Astrocyte (in vitro differentiated cells and primary cell): ENCODE measurements around the gene CAPNS1. TPM values are rescaled to one million over a fixed set of nuclear protein-coding genes. Genes with fewer than 3 reads are reported as not detected.

ENCODE experiments used
- DNase-seq: peaks from one replicate; pipeline ENCODE4 v3.0.0-alpha.2; 2010; ENCODE audit warnings: low read depth
- FAIRE-seq: peaks from 2 replicates; lab custom pipeline; 2011; peaks lifted over from hg19 to GRCh38; lab: Jason Lieb, UNC
- H2AFZ ChIP-seq: 2 replicates; pipeline ENCODE4 v1.6.0; 2012; ENCODE audit warnings: low read depth, low read length, inconsistent platforms
- H3K27ac ChIP-seq: 2 replicates; pipeline ENCODE4 v1.5.1; 2011; ENCODE audit warnings: low read depth, low read length, inconsistent platforms
- H3K27me3 ChIP-seq: 2 replicates; pipeline ENCODE4 v1.6.0; 2011; ENCODE audit warnings: low read length, inconsistent platforms; ENCODE audit not compliant: insufficient read depth
- H3K36me3 ChIP-seq: 2 replicates; pipeline ENCODE4 v1.5.1; 2011; ENCODE audit warnings: low read length, inconsistent platforms; ENCODE audit not compliant: insufficient read depth
- H3K4me1 ChIP-seq: 2 replicates; pipeline ENCODE4 v1.5.1; 2011; ENCODE audit warnings: low read length, inconsistent platforms; ENCODE audit not compliant: insufficient read depth
- H3K4me2 ChIP-seq: 2 replicates; pipeline ENCODE4 v1.6.0; 2012; ENCODE audit warnings: low read length, inconsistent platforms
- H3K4me3 ChIP-seq: 2 replicates; pipeline ENCODE4 v1.5.1; 2011; ENCODE audit warnings: low read depth, mild to moderate bottlenecking, low read length, inconsistent platforms; ENCODE audit not compliant: insufficient read depth
- H3K79me2 ChIP-seq: 2 replicates; pipeline ENCODE4 v1.6.0; 2012; ENCODE audit warnings: mild to moderate bottlenecking, low read length, inconsistent platforms; ENCODE audit not compliant: insufficient read depth
- H3K9ac ChIP-seq: 2 replicates; pipeline ENCODE4 v1.6.0; 2012; ENCODE audit warnings: mild to moderate bottlenecking, low read length, inconsistent platforms
- H3K9me3 ChIP-seq: 2 replicates; pipeline ENCODE4 v1.5.1; 2012; ENCODE audit warnings: low read depth, mild to moderate bottlenecking, low read length, inconsistent platforms; ENCODE audit not compliant: insufficient read depth
- H4K20me1 ChIP-seq: 2 replicates; pipeline ENCODE4 v1.6.0; 2012; ENCODE audit warnings: low read length, inconsistent platforms; ENCODE audit not compliant: insufficient read depth
- H3K27ac Mint-ChIP-seq: one replicate; pipeline ENCODE4 v1.8.0; 2021; ENCODE audit warnings: mild to moderate bottlenecking, mixed read lengths; ENCODE audit not compliant: unreplicated experiment
- H3K27me3 Mint-ChIP-seq: one replicate; pipeline ENCODE4 v1.8.0; 2021; ENCODE audit warnings: low read depth, mixed read lengths; ENCODE audit not compliant: unreplicated experiment
- H3K36me3 Mint-ChIP-seq: one replicate; pipeline ENCODE4 v1.8.0; 2021; ENCODE audit warnings: low read depth, mixed read lengths; ENCODE audit not compliant: unreplicated experiment
- H3K4me1 Mint-ChIP-seq: one replicate; pipeline ENCODE4 v1.8.0; 2021; ENCODE audit warnings: low read depth, mixed read lengths; ENCODE audit not compliant: unreplicated experiment
- H3K4me3 Mint-ChIP-seq: one replicate; pipeline ENCODE4 v1.8.0; 2021; ENCODE audit warnings: mild to moderate bottlenecking, moderate library complexity, mixed read lengths; ENCODE audit not compliant: unreplicated experiment
- H3K9me3 Mint-ChIP-seq: one replicate; pipeline ENCODE4 v1.8.0; 2021; ENCODE audit warnings: mild to moderate bottlenecking, mixed read lengths; ENCODE audit not compliant: unreplicated experiment
- EZH2 ChIP-seq: IDR thresholded peaks from 2 replicates; pipeline ENCODE4 v1.6.1; 2012; ENCODE audit warnings: mild to moderate bottlenecking, low read length, inconsistent platforms; ENCODE audit not compliant: insufficient read depth
- total RNA-seq: library from RNA; stranded (reverse); gene quantifications from 2 replicates; pipeline ENCODE4 v1.2.1, GENCODE V29; 2021
- TF ChIP-seq, protein P1 (sequence below): IDR thresholded peaks from 2 replicates; pipeline ENCODE4 v1.5.1; 2011; ENCODE audit warnings: low read depth, mild to moderate bottlenecking, inconsistent platforms, low read length, moderate library complexity; ENCODE audit not compliant: insufficient read depth

Gene CAPNS1
- total RNA-seq, 1 donor from 2014 or later, result 665 TPM

DNA sequence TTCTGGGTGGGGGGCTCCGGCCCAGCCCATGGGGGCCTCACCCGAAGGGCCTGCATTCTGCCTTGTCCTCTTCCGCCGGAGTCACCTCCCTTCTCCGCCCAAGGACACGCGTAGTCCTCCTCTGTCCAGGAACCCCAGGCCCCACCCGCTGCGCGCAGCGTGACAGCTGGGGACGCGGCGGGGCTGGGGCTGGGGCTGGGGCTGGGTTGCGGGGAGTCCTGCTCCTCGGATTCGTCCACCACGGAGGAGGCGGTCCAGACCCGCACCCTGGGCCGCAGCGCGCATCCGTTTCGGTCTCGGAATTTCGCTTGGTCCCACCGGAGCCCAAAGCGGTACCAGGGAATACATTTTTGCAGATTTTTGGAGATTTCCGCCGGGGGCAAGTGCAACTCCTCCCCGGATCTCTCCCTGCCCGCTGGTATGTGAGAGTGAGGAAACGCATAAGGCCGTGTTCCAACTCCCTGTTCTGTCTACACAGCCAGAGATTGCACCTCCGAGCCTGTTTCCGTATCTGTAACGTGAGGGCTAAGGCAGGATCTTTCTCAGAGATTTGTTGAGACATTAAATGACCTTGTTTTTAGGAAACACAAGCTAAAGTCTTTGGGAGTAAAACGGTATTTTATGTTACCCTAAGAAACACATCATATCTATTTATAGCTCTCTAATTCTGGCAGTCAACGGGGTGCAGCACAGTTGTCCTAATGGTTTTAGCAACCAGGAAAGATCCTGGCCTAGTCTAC, 12.7 kb downstream of the CAPNS1 start, which contains the start of gene COX7A1:
Gene COX7A1, minus strand, starts transcription at position 96 of the 740 bp plus-strand sequence. Its CDS starts 40 bp downstream, at position 56.
- H3K4me2 ChIP-seq, result peak within 1 kb of the TSS; percentile 52
- FAIRE-seq, result no peak
- H3K4me1 Mint-ChIP-seq, result peaks cover 14% of the 10 kb centered on the region
- no peak within 1 kb of the TSS for H2AFZ ChIP-seq
- peak within 1 kb of the TSS; percentile 10 for H3K4me3 ChIP-seq
- peaks cover 38% of the 10 kb centered on the region for H4K20me1 ChIP-seq
- H3K4me3 Mint-ChIP-seq, result no peak within 1 kb of the TSS
- peak within 1 kb of the TSS; percentile 31 for H3K9ac ChIP-seq
- peaks cover 20% of the 10 kb centered on the region for H3K36me3 Mint-ChIP-seq
- peaks cover 13% of the 10 kb centered on the region for H3K36me3 ChIP-seq
- peaks cover 3% of the 10 kb centered on the region for H3K79me2 ChIP-seq
- H3K4me1 ChIP-seq, result no peaks in the 10 kb centered on the region
- no peaks in the 10 kb centered on the region for H3K9me3 Mint-ChIP-seq
- no peaks in the 10 kb centered on the region for H3K27me3 Mint-ChIP-seq
- DNase-seq, result no peak
- no peak for TF ChIP-seq EZH2
- TF ChIP-seq, protein P1, sequence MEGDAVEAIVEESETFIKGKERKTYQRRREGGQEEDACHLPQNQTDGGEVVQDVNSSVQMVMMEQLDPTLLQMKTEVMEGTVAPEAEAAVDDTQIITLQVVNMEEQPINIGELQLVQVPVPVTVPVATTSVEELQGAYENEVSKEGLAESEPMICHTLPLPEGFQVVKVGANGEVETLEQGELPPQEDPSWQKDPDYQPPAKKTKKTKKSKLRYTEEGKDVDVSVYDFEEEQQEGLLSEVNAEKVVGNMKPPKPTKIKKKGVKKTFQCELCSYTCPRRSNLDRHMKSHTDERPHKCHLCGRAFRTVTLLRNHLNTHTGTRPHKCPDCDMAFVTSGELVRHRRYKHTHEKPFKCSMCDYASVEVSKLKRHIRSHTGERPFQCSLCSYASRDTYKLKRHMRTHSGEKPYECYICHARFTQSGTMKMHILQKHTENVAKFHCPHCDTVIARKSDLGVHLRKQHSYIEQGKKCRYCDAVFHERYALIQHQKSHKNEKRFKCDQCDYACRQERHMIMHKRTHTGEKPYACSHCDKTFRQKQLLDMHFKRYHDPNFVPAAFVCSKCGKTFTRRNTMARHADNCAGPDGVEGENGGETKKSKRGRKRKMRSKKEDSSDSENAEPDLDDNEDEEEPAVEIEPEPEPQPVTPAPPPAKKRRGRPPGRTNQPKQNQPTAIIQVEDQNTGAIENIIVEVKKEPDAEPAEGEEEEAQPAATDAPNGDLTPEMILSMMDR, result no peak
- no peak within 1 kb of the TSS for H3K27ac Mint-ChIP-seq
- no peaks in the 10 kb centered on the region for H3K27me3 ChIP-seq
- H3K27ac ChIP-seq, result no peak within 1 kb of the TSS
- H3K9me3 ChIP-seq, result no peaks in the 10 kb centered on the region

DNA sequence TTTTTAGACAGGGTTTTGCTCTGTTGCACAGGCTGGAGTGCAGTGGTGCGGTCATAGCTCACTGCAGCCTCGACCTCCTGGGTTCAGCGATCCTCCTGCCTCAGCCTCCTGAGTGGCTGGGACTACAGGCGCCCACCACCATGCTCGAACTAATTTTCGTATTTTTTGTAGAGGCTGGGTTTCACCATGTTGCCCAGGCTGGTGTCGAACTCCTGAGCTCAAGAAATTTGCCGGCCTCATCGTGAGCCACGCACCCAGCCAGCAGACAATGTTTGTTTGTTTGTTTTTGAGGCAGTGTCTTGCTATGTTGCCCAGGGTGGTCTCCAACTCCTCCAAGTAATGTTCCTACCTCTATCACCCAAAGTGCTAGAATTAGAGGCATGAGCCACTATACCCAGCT, 13.3 kb downstream of the CAPNS1 start:
- Mint-ChIP-seq H3K4me1 (peaks cover 14% of the 10 kb centered on the region), H3K4me3 (no peak overlapping the region), H3K9me3 (no peaks in the 10 kb centered on the region), H3K27me3 (no peaks in the 10 kb centered on the region), H3K27ac (no peak overlapping the region), H3K36me3 (peaks cover 20% of the 10 kb centered on the region)
- H3K79me2 ChIP-seq, result peaks cover 3% of the 10 kb centered on the region
- no peak for TF ChIP-seq EZH2
- TF ChIP-seq, protein P1, result no peak
- H3K27ac ChIP-seq, result no peak overlapping the region
- no peak overlapping the region for H3K4me3 ChIP-seq
- H3K27me3 ChIP-seq, result no peaks in the 10 kb centered on the region
- H4K20me1 ChIP-seq, result peaks cover 32% of the 10 kb centered on the region
- peaks cover 10% of the 10 kb centered on the region for H3K36me3 ChIP-seq
- peak overlapping the region; percentile 52 for H3K4me2 ChIP-seq
- DNase-seq (no peak), FAIRE-seq (no peak)
- no peaks in the 10 kb centered on the region for H3K4me1 ChIP-seq
- H2AFZ ChIP-seq, result no peak overlapping the region
- H3K9ac ChIP-seq, result no peak overlapping the region
- H3K9me3 ChIP-seq, result no peaks in the 10 kb centered on the region
